DOHH2 (cell line): ENCODE data around the gene CASKIN1.

ENCODE experiments used
- EZH2phosphoT487 ChIP-seq: fragments of 200-600 bp; sonication (generic); IDR thresholded peaks from 2 replicates; pipeline ENCODE4 v1.6.1; 2017; ENCODE audit warnings: borderline replicate concordance, mild to moderate bottlenecking, antibody characterized with exemption, low read length, moderate library complexity, mixed read lengths
- TF ChIP-seq, protein P1 (sequence below): fragments of 200-600 bp; sonication (generic); IDR thresholded peaks from one replicate; pipeline ENCODE4 v1.5.1; 2014; ENCODE audit warnings: antibody characterized with exemption, mild to moderate bottlenecking, low read depth, low read length; ENCODE audit not compliant: poor library complexity, severe bottlenecking

DNA sequence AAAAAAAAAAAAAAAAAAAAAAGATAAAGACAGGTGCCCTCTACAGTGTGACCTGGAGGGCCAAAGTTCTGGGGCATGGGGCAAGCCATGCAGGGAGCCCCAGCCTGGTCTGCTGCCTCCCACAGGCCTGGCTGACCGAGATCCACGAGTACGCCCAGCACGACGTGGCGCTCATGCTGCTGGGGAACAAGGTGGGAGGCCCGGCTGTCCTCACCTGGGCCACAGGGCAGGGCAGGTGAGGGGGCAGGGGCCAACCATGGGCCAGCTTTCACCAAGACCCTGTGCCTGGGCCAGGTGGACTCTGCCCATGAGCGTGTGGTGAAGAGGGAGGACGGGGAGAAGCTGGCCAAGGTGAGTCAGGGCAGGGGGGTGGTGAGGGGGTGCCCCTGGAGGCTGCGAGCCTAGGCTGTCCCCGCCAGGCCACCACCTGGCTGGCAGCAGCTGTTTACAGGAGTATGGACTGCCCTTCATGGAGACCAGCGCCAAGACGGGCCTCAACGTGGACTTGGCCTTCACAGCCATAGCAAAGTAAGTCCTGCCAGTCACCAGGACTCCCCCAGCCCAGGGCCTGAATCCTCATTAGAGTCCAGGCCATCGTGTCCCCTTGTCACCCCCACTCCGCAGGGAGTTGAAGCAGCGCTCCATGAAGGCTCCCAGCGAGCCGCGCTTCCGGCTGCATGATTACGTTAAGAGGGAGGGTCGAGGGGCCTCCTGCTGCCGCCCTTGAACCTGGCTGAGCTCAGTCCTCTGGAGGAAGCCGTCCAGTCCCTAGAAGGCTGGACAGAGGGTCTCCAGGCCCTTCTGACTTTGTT lies 43.5 kb downstream of the CASKIN1 start:
- TF ChIP-seq, protein P1, sequence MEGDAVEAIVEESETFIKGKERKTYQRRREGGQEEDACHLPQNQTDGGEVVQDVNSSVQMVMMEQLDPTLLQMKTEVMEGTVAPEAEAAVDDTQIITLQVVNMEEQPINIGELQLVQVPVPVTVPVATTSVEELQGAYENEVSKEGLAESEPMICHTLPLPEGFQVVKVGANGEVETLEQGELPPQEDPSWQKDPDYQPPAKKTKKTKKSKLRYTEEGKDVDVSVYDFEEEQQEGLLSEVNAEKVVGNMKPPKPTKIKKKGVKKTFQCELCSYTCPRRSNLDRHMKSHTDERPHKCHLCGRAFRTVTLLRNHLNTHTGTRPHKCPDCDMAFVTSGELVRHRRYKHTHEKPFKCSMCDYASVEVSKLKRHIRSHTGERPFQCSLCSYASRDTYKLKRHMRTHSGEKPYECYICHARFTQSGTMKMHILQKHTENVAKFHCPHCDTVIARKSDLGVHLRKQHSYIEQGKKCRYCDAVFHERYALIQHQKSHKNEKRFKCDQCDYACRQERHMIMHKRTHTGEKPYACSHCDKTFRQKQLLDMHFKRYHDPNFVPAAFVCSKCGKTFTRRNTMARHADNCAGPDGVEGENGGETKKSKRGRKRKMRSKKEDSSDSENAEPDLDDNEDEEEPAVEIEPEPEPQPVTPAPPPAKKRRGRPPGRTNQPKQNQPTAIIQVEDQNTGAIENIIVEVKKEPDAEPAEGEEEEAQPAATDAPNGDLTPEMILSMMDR = peak; percentile 40
- no peak for TF ChIP-seq EZH2phosphoT487
